Heart left ventricle (tissue), 16 donors: ENCODE results near the gene MPV17. TPM values are rescaled to one million over a fixed set of nuclear protein-coding genes. Genes with fewer than 3 reads are reported as not detected.

Source experiments
- ATAC-seq, 4 donors: fragments of 200-7000 bp; cut with Tn5 transposase; one replicate each; pipeline ENCODE4 v1.9.1; 2020 to 2022; ENCODE audit warnings: moderate library complexity in 4 of 4, mild to moderate bottlenecking in 3 of 4, moderate number of reproducible peaks in 1 of 4
- DNase-seq, 5 donors: peaks; one replicate each; pipeline ENCODE4 v3.0.0-alpha.2; 2020
- H3K27ac ChIP-seq, 12 donors: fragments of 200-600 bp; sonication (generic) in 4 of 12; one replicate each; pipeline versions ENCODE4 v1.5.0 to v1.8.0; 2016 to 2022; ENCODE audit warnings: mild to moderate bottlenecking in 2 of 12
- H3K27me3 ChIP-seq, 9 donors: fragments of 200-600 bp; sonication (generic) in 2 of 9; one replicate each; pipeline versions ENCODE4 v1.5.1 to v1.8.0; 2016 to 2022; ENCODE audit warnings: mild to moderate bottlenecking in 3 of 9
- H3K36me3 ChIP-seq, 9 donors: fragments of 200-600 bp; sonication (generic) in 2 of 9; one replicate each; pipeline versions ENCODE4 v1.5.0 to v1.8.0; 2018 to 2022; ENCODE audit warnings: mild to moderate bottlenecking in 2 of 9
- H3K4me1 ChIP-seq, 12 donors: fragments of 200-600 bp; sonication (generic) in 4 of 12; one replicate each; pipeline versions ENCODE4 v1.5.0 to v1.8.0; 2016 to 2022; ENCODE audit warnings: mild to moderate bottlenecking in 3 of 12
- H3K4me3 ChIP-seq, 12 donors: fragments of 200-600 bp; sonication (generic) in 4 of 12; one replicate each; pipeline versions ENCODE4 v1.5.0 to v1.8.0; 2017 to 2022; ENCODE audit warnings: mild to moderate bottlenecking in 9 of 12, moderate library complexity in 4 of 12
- H3K9me3 ChIP-seq, 12 donors: fragments of 200-600 bp; sonication (generic) in 4 of 12; one replicate each; pipeline versions ENCODE4 v1.5.0 to v1.8.0; 2016 to 2022; ENCODE audit warnings: mild to moderate bottlenecking in 1 of 12
- CTCF ChIP-seq, 12 donors: fragments of 200-600 bp; sonication (generic) in 4 of 12; IDR thresholded peaks; one replicate each; pipeline versions ENCODE4 v1.5.0 to v1.8.0; 2018 to 2022; ENCODE audit warnings: antibody characterized with exemption in 12 of 12, mild to moderate bottlenecking in 5 of 12
- POLR2A ChIP-seq, 2 donors: fragments of 450-650 bp; IDR thresholded peaks; one replicate each; pipeline ENCODE4 v1.6.1; 2017; ENCODE audit warnings: antibody characterized with exemption in 2 of 2, mild to moderate bottlenecking in 2 of 2, moderate library complexity in 2 of 2
- WGBS, 4 donors: extraction: QIAGEN DNeasy Blood & Tissue Kit in 2 of 4; methylation state at CpG; one replicate each; pipeline versions ENCODE4 v1.1.5 to v1.1.7; 2013 to 2018; 5-methylcytosine and 5-hydroxymethylcytosine counted together
- intact Hi-C, 10 donors: fragments of 100-400 bp; cut with DNase I; formaldehyde crosslinking; loops; one replicate each; pipeline versions ENCODE4 v1.11.1 to v1.14.2; 2022
- polyA plus RNA-seq, 2 donors: library from polyadenylated mRNA; stranded (reverse); fragments of 200-250 nt; gene quantifications; one replicate each; pipeline ENCODE4 v1.2.3, GENCODE V29; 2013
- total RNA-seq, 9 donors: library from RNA; depleted of rRNA in 2 of 9; stranded (reverse); fragments of >200 nt in 2 of 9; fragmentation: NEBNext Ultra II Directional in 3 of 9; extraction: Animal tissue kit (Norgen Biotek cat#: 25700) in 3 of 9; gene quantifications; one replicate each; pipeline versions ENCODE4 v1.1.0 to v1.2.4, GENCODE V29; 2016 to 2023
- donor health status: ischemic (EF 13 %, LVEDD 7.1; RV severe dilation, severe dysfunction).
- donor health status: healthy with polysubstance abuse.
- donor health status: DM: no; HTN: yes; CAD: no.
- donor health status: DM: no; HTN: no; CAD: no.
- donor health status: ischemic (EF 25% LVEDD 6.9; RV normal size, moderate dysfunction).
- donor health status: ischemic (EF 25% LVEDD 5.7; RV mildly dilated, moderate dysfunction).
- donor health status: healthy.
- donor health status: DM: yes; HTN: yes; CAD: no.
- donor health status: ischemic (EF 35%, LVEDD 5.7; RV mildly dilated, moderate dysfunction).
- donor health status: nonischemic (EF 11% LVEDD 7.7; RV severe dilation, severe dysfunction).
- donor health status: DM: yes; HTN: yes; CAD: no.
- donor health status: PGD.
- donor health status: ischemic (EF 29% LVEDD 5.4; RV normal size, mild dysfunction).
- donor health status: nonischemic (EF 23%, LVEDD 6.1; RV moderate dilation, normal function).

MPV17 gene
- total and polyA plus RNA-seq, 11 donors: 48.8 to 134 (median 66.3) TPM

- TF ChIP-seq CTCF (IDR thresholded peaks at IDR 0.05) (no peak), POLR2A (IDR thresholded peaks at IDR 0.05) (no peak)
- Histone ChIP-seq H3K4me1 (peaks cover 0 to 31% (median 9%) of the 10 kb centered on the region in 12 donors), H3K9me3 (no peaks in the 10 kb centered on the region), H3K27ac (peak overlapping the region in 2 of 12 donors; percentile 38 to 42), H3K27me3 (no peaks in the 10 kb centered on the region), H3K36me3 (peaks cover 0 to 18% (median 4%) of the 10 kb centered on the region in 9 donors), H3K4me3 (no peak overlapping the region)
- intact Hi-C loops: no loop called here
- ATAC-seq: peak; percentile 14 to 52 (median 37)
- 68 to 77% (median 73%) methylated on average over 12 of the region's 12 CpGs for WGBS, 4 donors
- DNase-seq: peak in 3 of 5 donors; percentile 38 to 77 (median 57)
Measured at GRCh38 chr2:27316655-27317412, 6.1 kb downstream of the MPV17 start.

GRCh38 chr2:27315122-27315521 lies 7.8 kb downstream of the MPV17 start:
- H3K4me3 ChIP-seq: no peak overlapping the region
- ATAC-seq (no peak), DNase-seq (no peak)
- H3K4me1 ChIP-seq: peaks cover 0 to 14% (median 0%) of the 10 kb centered on the region in 12 donors
- H3K27me3 ChIP-seq: no peaks in the 10 kb centered on the region
- H3K9me3 ChIP-seq: no peaks in the 10 kb centered on the region
- intact Hi-C loops: no loop called here
- H3K36me3 ChIP-seq: peaks cover 0 to 26% (median 9%) of the 10 kb centered on the region in 9 donors
- no peak overlapping the region for H3K27ac ChIP-seq
- TF ChIP-seq CTCF (IDR thresholded peaks at IDR 0.05) (no peak), POLR2A (IDR thresholded peaks at IDR 0.05) (no peak)
- 73 to 78% (median 74%) methylated on average over 8 of the region's 8 CpGs for WGBS, 4 donors

GRCh38 chr2:27314709-27315108 lies 8.2 kb downstream of the MPV17 start:
- Histone ChIP-seq H3K36me3 (peaks cover 0 to 29% (median 10%) of the 10 kb centered on the region in 9 donors), H3K4me3 (no peak overlapping the region), H3K27ac (no peak overlapping the region), H3K9me3 (no peaks in the 10 kb centered on the region), H3K27me3 (no peaks in the 10 kb centered on the region), H3K4me1 (peaks cover 0 to 14% (median 0%) of the 10 kb centered on the region in 12 donors)
- 80 to 90% (median 83%) methylated on average over 9 of the region's 9 CpGs for whole genome bisulfite sequencing, 4 donors
- intact Hi-C loops: no loop called here
- no peak for TF ChIP-seq CTCF (IDR thresholded peaks at IDR 0.05)
- no peak for TF ChIP-seq POLR2A (IDR thresholded peaks at IDR 0.05)
- peak in 1 of 5 donors; percentile 48 for DNase-seq
- peak in 3 of 4 donors; percentile 23 to 42 (median 24) for ATAC-seq

GRCh38 chr2:27313882-27314645 lies 8.8 kb downstream of the MPV17 start:
- ATAC-seq (no peak), DNase-seq (no peak)
- peaks cover 0 to 10% (median 0%) of the 10 kb centered on the region in 12 donors for H3K4me1 ChIP-seq
- H3K27me3 ChIP-seq: peaks cover 0 to 2% (median 0%) of the 10 kb centered on the region in 9 donors
- TF ChIP-seq POLR2A (IDR thresholded peaks at IDR 0.05): no peak
- TF ChIP-seq CTCF (IDR thresholded peaks at IDR 0.05): no peak
- intact Hi-C loops: no loop called here
- H3K36me3 ChIP-seq: peaks cover 0 to 34% (median 16%) of the 10 kb centered on the region in 9 donors
- no peak overlapping the region for H3K27ac ChIP-seq
- 87 to 92% (median 89%) methylated on average over 8 of the region's 8 CpGs for WGBS, 4 donors
- no peaks in the 10 kb centered on the region for H3K9me3 ChIP-seq
- H3K4me3 ChIP-seq: no peak overlapping the region
